Breast epithelium (tissue), 4 donors: ENCODE data around the gene ABO. TPM values are rescaled to one million over a fixed set of nuclear protein-coding genes. Genes with fewer than 3 reads are reported as not detected.
"Not testable (repeated sequence)": the region's sequence is repeated elsewhere in the genome, so short reads cannot be mapped to it uniquely, and the experiment has no call there.

Experiments used
- DNase-seq, 2 donors: peaks; one replicate each; pipeline ENCODE4 v3.0.0-alpha.2; 2019; ENCODE audit warnings: low spot score in 2 of 2
- H3K27ac ChIP-seq, 2 donors: fragments of 200-600 bp; sonication (generic) in 1 of 2; one replicate each; pipeline ENCODE4 v1.5.1; 2016 to 2019; ENCODE audit warnings: mild to moderate bottlenecking in 1 of 2
- H3K27me3 ChIP-seq, 2 donors: fragments of 200-600 bp; sonication (generic) in 1 of 2; one replicate each; pipeline versions ENCODE4 v1.5.1 to v1.6.0; 2017 to 2019; ENCODE audit warnings: control low read depth in 1 of 2, mild to moderate bottlenecking in 1 of 2
- H3K36me3 ChIP-seq: fragments of 200-600 bp; one replicate; pipeline ENCODE4 v1.5.1; 2019
- H3K4me1 ChIP-seq, 2 donors: fragments of 200-600 bp; sonication (generic); one replicate each; pipeline ENCODE4 v1.5.1; 2016 to 2019; ENCODE audit warnings: control low read depth in 1 of 2
- H3K4me3 ChIP-seq, 3 donors: fragments of 200-600 bp; sonication (generic); 1 replicate in 2 of 3; 2 replicates in 1 of 3; pipeline ENCODE4 v1.5.1; 2016 to 2019; ENCODE audit warnings: mild to moderate bottlenecking in 3 of 3, moderate library complexity in 2 of 3
- H3K9me3 ChIP-seq, 2 donors: fragments of 200-600 bp; sonication (generic) in 1 of 2; one replicate each; pipeline ENCODE4 v1.5.1; 2016 to 2019; ENCODE audit warnings: control low read depth in 1 of 2
- POLR2A ChIP-seq: fragments of 450-650 bp; IDR thresholded peaks from one replicate; pipeline ENCODE4 v1.6.1; 2016; ENCODE audit warnings: antibody characterized with exemption, mild to moderate bottlenecking, moderate library complexity
- POLR2AphosphoS5 ChIP-seq, 3 donors: sonication (generic); formaldehyde crosslinking; IDR thresholded peaks; one replicate each; pipeline ENCODE4 v1.6.1; 2017; ENCODE audit warnings: antibody characterized with exemption in 3 of 3
- intact Hi-C: fragments of 100-400 bp; cut with DNase I; formaldehyde crosslinking; loops from one replicate; pipeline ENCODE4 v1.15.1; 2023; ENCODE audit warnings: low total_unique reads
- total RNA-seq, 3 donors: library from RNA; depleted of rRNA; stranded (reverse); fragments of >200 nt; gene quantifications; one replicate each; pipeline ENCODE4 v1.1.0, GENCODE V29; 2016
- TF ChIP-seq, protein P1 (sequence below), 3 donors: fragments of 450-650 bp; IDR thresholded peaks; one replicate each; pipeline ENCODE4 v1.5.1; 2016 to 2017; ENCODE audit warnings: antibody characterized with exemption in 3 of 3, mild to moderate bottlenecking in 3 of 3, moderate library complexity in 3 of 3

Gene ABO
- total RNA-seq, 3 donors from 2014 or later, result 1.1 to 3.9 (median 2.8) TPM

GRCh38 chr9:133221177-133221809 is 53.7 kb downstream of the ABO start:
- no peak overlapping the region for H3K27ac ChIP-seq
- H3K9me3 ChIP-seq, result no peaks in the 10 kb centered on the region
- no peaks in the 10 kb centered on the region for H3K27me3 ChIP-seq
- no peaks in the 10 kb centered on the region for H3K4me1 ChIP-seq
- no peak overlapping the region for H3K4me3 ChIP-seq
- TF ChIP-seq, protein P1, sequence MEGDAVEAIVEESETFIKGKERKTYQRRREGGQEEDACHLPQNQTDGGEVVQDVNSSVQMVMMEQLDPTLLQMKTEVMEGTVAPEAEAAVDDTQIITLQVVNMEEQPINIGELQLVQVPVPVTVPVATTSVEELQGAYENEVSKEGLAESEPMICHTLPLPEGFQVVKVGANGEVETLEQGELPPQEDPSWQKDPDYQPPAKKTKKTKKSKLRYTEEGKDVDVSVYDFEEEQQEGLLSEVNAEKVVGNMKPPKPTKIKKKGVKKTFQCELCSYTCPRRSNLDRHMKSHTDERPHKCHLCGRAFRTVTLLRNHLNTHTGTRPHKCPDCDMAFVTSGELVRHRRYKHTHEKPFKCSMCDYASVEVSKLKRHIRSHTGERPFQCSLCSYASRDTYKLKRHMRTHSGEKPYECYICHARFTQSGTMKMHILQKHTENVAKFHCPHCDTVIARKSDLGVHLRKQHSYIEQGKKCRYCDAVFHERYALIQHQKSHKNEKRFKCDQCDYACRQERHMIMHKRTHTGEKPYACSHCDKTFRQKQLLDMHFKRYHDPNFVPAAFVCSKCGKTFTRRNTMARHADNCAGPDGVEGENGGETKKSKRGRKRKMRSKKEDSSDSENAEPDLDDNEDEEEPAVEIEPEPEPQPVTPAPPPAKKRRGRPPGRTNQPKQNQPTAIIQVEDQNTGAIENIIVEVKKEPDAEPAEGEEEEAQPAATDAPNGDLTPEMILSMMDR (IDR thresholded peaks at IDR 0.05), result no peak
- TF ChIP-seq POLR2A (no peak), POLR2AphosphoS5 (IDR thresholded peaks at IDR 0.05) (no peak)
- intact Hi-C loops, result no loop called here
- H3K36me3 ChIP-seq, result no peaks in the 10 kb centered on the region
- no peak for DNase-seq

DNA sequence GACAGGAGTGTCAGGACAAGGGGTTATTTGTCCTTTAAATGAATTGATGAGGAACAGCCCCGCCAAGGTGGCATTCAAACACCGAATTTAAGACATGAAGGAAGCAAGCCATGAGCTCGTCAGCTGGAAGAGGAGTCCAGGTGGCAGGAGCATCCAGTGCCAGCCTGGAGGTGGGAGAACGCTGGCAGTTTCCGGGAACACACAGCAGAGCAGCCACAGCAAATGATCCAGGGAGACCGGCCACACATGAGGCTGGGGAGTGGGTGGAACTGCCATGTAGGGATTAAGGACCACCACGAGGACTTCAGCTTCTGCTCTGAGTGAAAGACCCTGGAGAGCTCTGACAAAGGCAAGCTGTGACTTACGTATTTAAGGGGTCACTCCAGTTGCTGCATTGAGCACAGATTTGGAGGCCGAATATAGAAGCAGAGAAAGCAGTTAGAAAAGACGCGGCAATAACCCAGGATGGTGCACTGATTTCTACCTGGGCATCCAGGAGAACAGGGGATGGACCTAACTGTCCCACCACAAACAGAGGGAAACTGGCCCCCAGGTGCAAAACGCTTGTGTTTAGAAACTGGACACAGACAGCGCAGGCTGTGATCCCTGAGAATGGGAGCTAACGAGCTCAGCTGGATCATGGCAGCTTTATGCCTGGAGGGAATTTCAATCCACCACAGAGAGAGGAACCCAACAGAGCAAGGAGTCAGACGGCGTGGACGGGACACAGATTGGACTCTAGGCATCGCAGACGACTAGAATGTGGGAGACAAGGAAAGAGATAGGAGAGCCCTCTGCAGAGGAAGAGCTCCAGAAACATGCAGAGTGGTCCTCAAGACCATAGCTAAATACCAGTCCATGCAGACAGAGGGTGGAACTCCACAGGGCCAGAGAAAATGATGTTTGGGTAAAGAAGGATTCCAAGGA is 56.7 kb downstream of the ABO start:
- H3K27me3 ChIP-seq, H3K4me1 ChIP-seq, H3K4me3 ChIP-seq, H3K9me3 ChIP-seq, intact Hi-C loops, H3K36me3 ChIP-seq, H3K27ac ChIP-seq, DNase-seq: not testable (repeated sequence)

- H3K4me3 ChIP-seq, H3K27ac ChIP-seq, H3K27me3 ChIP-seq, H3K4me1 ChIP-seq, H3K9me3 ChIP-seq, DNase-seq, H3K36me3 ChIP-seq, intact Hi-C loops: not testable (repeated sequence)
These were observed 57.5 kb downstream of the ABO start for GRCh38 chr9:133217333-133217988.

DNA sequence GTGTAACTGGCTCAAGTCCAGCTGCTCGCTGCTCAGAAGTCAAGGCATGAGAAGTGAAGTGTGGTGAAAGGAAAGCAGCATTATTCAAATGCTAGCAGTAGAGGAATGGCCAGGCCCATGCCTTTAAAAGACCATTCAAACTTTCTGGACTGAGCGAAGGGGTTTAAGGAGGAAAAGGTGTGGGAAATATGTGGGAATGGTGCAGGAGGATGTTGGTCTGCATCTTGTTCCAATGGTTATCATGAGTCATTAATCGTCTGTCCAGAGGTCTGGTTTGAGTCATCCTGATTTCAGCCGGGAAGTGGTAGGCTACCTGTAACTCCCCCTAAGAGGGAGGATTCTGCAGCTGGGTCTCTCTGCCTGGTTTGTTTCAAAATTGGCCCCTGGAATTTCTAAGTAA is 60.7 kb downstream of the ABO start:
- intact Hi-C loops, H3K9me3 ChIP-seq, DNase-seq, H3K4me1 ChIP-seq, H3K27ac ChIP-seq, H3K36me3 ChIP-seq, H3K27me3 ChIP-seq, H3K4me3 ChIP-seq: not testable (repeated sequence)

GRCh38 chr9:133210609-133211008 is 64.4 kb downstream of the ABO start:
- H3K27ac ChIP-seq, result peak overlapping the region; percentile 20 to 75
- no peaks in the 10 kb centered on the region for H3K4me1 ChIP-seq
- H3K27me3 ChIP-seq, result no peaks in the 10 kb centered on the region
- intact Hi-C loops, result no loop called here
- DNase-seq, result no peak
- peak overlapping the region in 1 of 3 donors; percentile 13 for H3K4me3 ChIP-seq
- no peaks in the 10 kb centered on the region for H3K9me3 ChIP-seq
- no peaks in the 10 kb centered on the region for H3K36me3 ChIP-seq
- TF ChIP-seq POLR2A, result no peak
- TF ChIP-seq, protein P1 (IDR thresholded peaks at IDR 0.05), result no peak
- TF ChIP-seq POLR2AphosphoS5 (IDR thresholded peaks at IDR 0.05), result no peak

- TF ChIP-seq POLR2A, result no peak
- TF ChIP-seq, protein P1 (IDR thresholded peaks at IDR 0.05), result no peak
- no peak for TF ChIP-seq POLR2AphosphoS5 (IDR thresholded peaks at IDR 0.05)
- peak; percentile 66 to 91 for DNase-seq
- peak overlapping the region; percentile 20 to 75 for H3K27ac ChIP-seq
- H3K27me3 ChIP-seq, result no peaks in the 10 kb centered on the region
- no peaks in the 10 kb centered on the region for H3K9me3 ChIP-seq
- H3K4me3 ChIP-seq, result peak overlapping the region in 2 of 3 donors; percentile 13 to 44
- intact Hi-C loops, result no loop called here
- H3K4me1 ChIP-seq, result no peaks in the 10 kb centered on the region
- H3K36me3 ChIP-seq, result no peaks in the 10 kb centered on the region
These were observed 64.8 kb downstream of the ABO start for GRCh38 chr9:133210202-133210532.

GRCh38 chr9:133209327-133210201 is 65.4 kb downstream of the ABO start:
- peak in 1 of 2 donors; percentile 30 for DNase-seq
- H3K27ac ChIP-seq, result peak overlapping the region in 1 of 2 donors; percentile 75

GRCh38 chr9:133208880-133209300 is 66.1 kb downstream of the ABO start, which contains the start of gene OBP2B:
TSS of gene OBP2B (minus strand) at chr9:133209250. CDS start at chr9:133209199, 51 bp downstream.
- not testable (repeated sequence) for DNase-seq, H3K36me3 ChIP-seq, H3K4me1 ChIP-seq, H3K9me3 ChIP-seq, H3K27me3 ChIP-seq
- intact Hi-C loops, result loop anchor here (5.0 kb wide), 1 partner anchor 878 kb away; no protein-coding TSS in a partner anchor
- H3K27ac ChIP-seq, result peak within 1 kb of the TSS in 1 of 2 donors; percentile 75
- peak within 1 kb of the TSS in 2 of 3 donors; percentile 13 to 44 for H3K4me3 ChIP-seq

More at GRCh38 chr9:133209327-133210201, 65.4 kb downstream of the ABO start:
- peak overlapping the region in 2 of 3 donors; percentile 13 to 44 for H3K4me3 ChIP-seq
- not testable (repeated sequence) for H3K4me1 ChIP-seq, H3K36me3 ChIP-seq, H3K27me3 ChIP-seq, H3K9me3 ChIP-seq
- intact Hi-C loops, result loop anchor here (5.0 kb wide), 1 partner anchor 878 kb away; no protein-coding TSS in a partner anchor
